MCF 10A (cell line): ENCODE measurements around the gene TINAG. TPM values are rescaled to one million over a fixed set of nuclear protein-coding genes. Genes with fewer than 3 reads are reported as not detected.

Experiments
- BruUV-seq: library from RNA; stranded (reverse); fragments of 400-500 nt; replicated peaks from 2 replicates; lab custom pipeline; 2021; lab: Mats Ljungman, UMichigan
- CTCF ChIA-PET: fragments of 300-600 bp; sonication (Branson Sonifier 250); formaldehyde crosslinking; extraction: SDS; loops from one replicate; lab custom pipeline; 2021; ENCODE audit warnings: antibody characterized with exemption, inconsistent platforms; lab: Yijun Ruan, JAX
- POLR2A ChIA-PET: fragments of 300-600, 350-650 bp; sonication (Branson Sonifier 250); formaldehyde crosslinking; extraction: SDS; loops from one replicate; lab custom pipeline; 2020; ENCODE audit warnings: antibody characterized with exemption, inconsistent platforms; lab: Yijun Ruan, JAX
- DNase-seq: peaks from one replicate; pipeline ENCODE4 v3.0.0-alpha.2; 2018; ENCODE audit not compliant: unreplicated experiment
- H3K27ac Mint-ChIP-seq: one replicate; pipeline ENCODE4 v1.8.0; 2022; ENCODE audit warnings: mild to moderate bottlenecking, low read depth, mixed read lengths; ENCODE audit not compliant: unreplicated experiment
- H3K27me3 Mint-ChIP-seq: one replicate; pipeline ENCODE4 v1.8.0; 2022; ENCODE audit warnings: mixed read lengths; ENCODE audit not compliant: insufficient read depth, unreplicated experiment
- H3K36me3 Mint-ChIP-seq: one replicate; pipeline ENCODE4 v1.8.0; 2022; ENCODE audit warnings: mild to moderate bottlenecking, moderate library complexity, mixed read lengths; ENCODE audit not compliant: insufficient read depth, unreplicated experiment
- H3K4me1 Mint-ChIP-seq: one replicate; pipeline ENCODE4 v1.8.0; 2022; ENCODE audit warnings: mixed read lengths; ENCODE audit not compliant: insufficient read depth, unreplicated experiment
- H3K4me3 Mint-ChIP-seq: one replicate; pipeline ENCODE4 v1.8.0; 2022; ENCODE audit warnings: mild to moderate bottlenecking, moderate library complexity, mixed read lengths; ENCODE audit not compliant: unreplicated experiment
- H3K9me3 Mint-ChIP-seq: one replicate; pipeline ENCODE4 v1.8.0; 2022; ENCODE audit warnings: mixed read lengths; ENCODE audit not compliant: unreplicated experiment
- CTCF ChIP-seq: fragments of 200-600 bp; IDR thresholded peaks from one replicate; pipeline ENCODE4 v1.8.0; 2022; ENCODE audit warnings: antibody characterized with exemption, mild to moderate bottlenecking; ENCODE audit not compliant: unreplicated experiment
- intact Hi-C: fragments of 100-400 bp; cut with micrococcal nuclease; formaldehyde crosslinking; loops from 2 replicates; pipeline ENCODE4 v1.14.1; 2022
- total RNA-seq: library from RNA; stranded (reverse); gene quantifications from 2 replicates; pipeline ENCODE4 v1.2.3, GENCODE V29; 2022

TINAG gene
- total RNA-seq, 1 experiment from 2014 or later = not detected

- Mint-ChIP-seq H3K27ac (no peak overlapping the region), H3K4me1 (no peaks in the 10 kb centered on the region), H3K9me3 (no peaks in the 10 kb centered on the region), H3K4me3 (no peak overlapping the region), H3K36me3 (no peaks in the 10 kb centered on the region), H3K27me3 (no peaks in the 10 kb centered on the region)
- POLR2A ChIA-PET = no interaction called here
- intact Hi-C loops = no loop called here
- CTCF ChIA-PET = no interaction called here
- BruUV-seq = no TSS peak
- no peak for TF ChIP-seq CTCF
- no peak for DNase-seq
Measured at GRCh38 chr6:54415517-54415916, 107.3 kb downstream of the TINAG start.

- H3K4me3 Mint-ChIP-seq = no peak overlapping the region
- CTCF ChIA-PET = interaction anchor here (0.7 to 0.9 kb wide), 4 partner anchors 9 to 1692 kb away, joined by 3 to 5 read pairs (median 3); no protein-coding TSS in a partner anchor
- BruUV-seq = no TSS peak
- H3K27me3 Mint-ChIP-seq = no peaks in the 10 kb centered on the region
- peak overlapping the region; percentile 42 for H3K27ac Mint-ChIP-seq
- POLR2A ChIA-PET = interaction anchor here (0.7 to 1.2 kb wide), 4 partner anchors 9 to 178 kb away, joined by 3 read pairs; no protein-coding TSS in a partner anchor
- DNase-seq = peak; percentile 86
- no peaks in the 10 kb centered on the region for H3K36me3 Mint-ChIP-seq
- no peaks in the 10 kb centered on the region for H3K4me1 Mint-ChIP-seq
- no peak for TF ChIP-seq CTCF
- H3K9me3 Mint-ChIP-seq = peaks cover 7% of the 10 kb centered on the region
- intact Hi-C loops = no loop called here
Measured at GRCh38 chr6:54419885-54420284, 111.6 kb downstream of the TINAG start.

GRCh38 chr6:54426995-54427394, 118.8 kb downstream of the TINAG start:
- ChIA-PET CTCF (no interaction called here), POLR2A (interaction anchor here (1.0 kb wide), 1 partner anchor 22 kb away, joined by 3 read pairs; no protein-coding TSS in a partner anchor)
- H3K27ac Mint-ChIP-seq = no peak overlapping the region
- TF ChIP-seq CTCF = no peak
- H3K36me3 Mint-ChIP-seq = no peaks in the 10 kb centered on the region
- peaks cover 6% of the 10 kb centered on the region for H3K4me1 Mint-ChIP-seq
- peaks cover 7% of the 10 kb centered on the region for H3K9me3 Mint-ChIP-seq
- no peaks in the 10 kb centered on the region for H3K27me3 Mint-ChIP-seq
- no peak overlapping the region for H3K4me3 Mint-ChIP-seq
- no TSS peak for BruUV-seq
- intact Hi-C loops = no loop called here
- no peak for DNase-seq

- Mint-ChIP-seq H3K4me1 (peaks cover 6% of the 10 kb centered on the region), H3K4me3 (no peak overlapping the region), H3K9me3 (peaks cover 4% of the 10 kb centered on the region), H3K27me3 (no peaks in the 10 kb centered on the region), H3K36me3 (no peaks in the 10 kb centered on the region), H3K27ac (no peak overlapping the region)
- intact Hi-C loops = no loop called here
- ChIA-PET POLR2A (interaction anchor here (1.0 kb wide), 1 partner anchor 22 kb away, joined by 3 read pairs; no protein-coding TSS in a partner anchor), CTCF (no interaction called here)
- DNase-seq = no peak
- no peak for TF ChIP-seq CTCF
- BruUV-seq = no TSS peak
Measured at GRCh38 chr6:54427396-54427937, 119.2 kb downstream of the TINAG start.
